Colonic mucosa (tissue), 4 donors: Measurements from ENCODE around the gene MBD5. TPM values are rescaled to one million over a fixed set of nuclear protein-coding genes. Genes with fewer than 3 reads are reported as not detected.

Experiments
- DNase-seq: peaks from one replicate; pipeline ENCODE4 v3.0.0-alpha.2; 2020
- H3K27ac ChIP-seq: fragments of 200-600 bp; one replicate; pipeline ENCODE4 v1.8.0; 2021
- H3K27me3 ChIP-seq: fragments of 200-600 bp; one replicate; pipeline ENCODE4 v1.8.0; 2021
- H3K36me3 ChIP-seq: fragments of 200-600 bp; one replicate; pipeline ENCODE4 v1.8.0; 2021
- H3K4me1 ChIP-seq: fragments of 200-600 bp; one replicate; pipeline ENCODE4 v1.8.0; 2021; ENCODE audit warnings: mild to moderate bottlenecking
- H3K4me3 ChIP-seq: fragments of 200-600 bp; one replicate; pipeline ENCODE4 v1.8.0; 2021
- H3K9ac ChIP-seq, 2 donors: one replicate each; pipeline ENCODE4 v1.7.0; 2013; ENCODE audit warnings: control low read depth in 2 of 2, low read depth in 2 of 2, low read length in 2 of 2
- H3K9me3 ChIP-seq: fragments of 200-600 bp; one replicate; pipeline ENCODE4 v1.8.0; 2021
- intact Hi-C: fragments of 100-400 bp; cut with DNase I; formaldehyde crosslinking; loops from one replicate; pipeline ENCODE4 v1.14.1; 2022
- total RNA-seq, 2 donors: library from RNA; stranded (reverse); fragmentation: NEBNext Ultra II Directional in 1 of 2; extraction: Animal tissue kit (Norgen Biotek cat#: 25700) in 1 of 2; gene quantifications; one replicate each; pipeline ENCODE4 v1.2.1, GENCODE V29; 2021
- TF ChIP-seq, protein P1 (sequence below): fragments of 200-600 bp; IDR thresholded peaks from one replicate; pipeline ENCODE4 v1.8.0; 2022; ENCODE audit warnings: antibody characterized with exemption, mild to moderate bottlenecking
- donor health status: healthy.
- donor health status: DM: no; HTN: no; CAD: no.
- donor health status: DM: no; HTN: no; CAD: no.

Gene MBD5
- total RNA-seq, 2 donors from 2014 or later = 26.7 to 29.6 TPM

DNA sequence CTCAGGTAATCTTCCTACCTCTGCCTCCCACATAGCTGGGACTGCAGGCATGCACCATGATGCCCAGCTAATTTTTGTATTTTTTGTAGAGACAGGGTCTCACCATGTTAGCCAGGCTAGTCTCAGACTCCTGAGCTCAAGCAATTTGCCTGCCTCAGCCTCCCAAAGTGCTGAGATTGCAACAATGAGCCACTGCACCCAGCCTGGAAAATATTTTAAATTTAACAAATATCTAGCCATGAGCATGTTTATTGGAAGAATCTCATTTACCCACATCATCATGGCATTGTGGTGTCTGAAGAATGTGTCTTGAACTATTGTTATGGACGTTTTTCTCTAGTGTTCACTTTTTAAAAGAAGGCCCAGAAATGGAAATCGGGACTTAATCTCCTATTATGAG is 231.8 kb downstream of the MBD5 start:
- Histone ChIP-seq H3K9ac (no peak overlapping the region), H3K4me3 (no peak overlapping the region), H3K9me3 (no peaks in the 10 kb centered on the region), H3K27ac (no peak overlapping the region), H3K36me3 (no peaks in the 10 kb centered on the region), H3K4me1 (no peaks in the 10 kb centered on the region), H3K27me3 (no peaks in the 10 kb centered on the region)
- DNase-seq = no peak
- intact Hi-C loops = no loop called here
- TF ChIP-seq, protein P1, sequence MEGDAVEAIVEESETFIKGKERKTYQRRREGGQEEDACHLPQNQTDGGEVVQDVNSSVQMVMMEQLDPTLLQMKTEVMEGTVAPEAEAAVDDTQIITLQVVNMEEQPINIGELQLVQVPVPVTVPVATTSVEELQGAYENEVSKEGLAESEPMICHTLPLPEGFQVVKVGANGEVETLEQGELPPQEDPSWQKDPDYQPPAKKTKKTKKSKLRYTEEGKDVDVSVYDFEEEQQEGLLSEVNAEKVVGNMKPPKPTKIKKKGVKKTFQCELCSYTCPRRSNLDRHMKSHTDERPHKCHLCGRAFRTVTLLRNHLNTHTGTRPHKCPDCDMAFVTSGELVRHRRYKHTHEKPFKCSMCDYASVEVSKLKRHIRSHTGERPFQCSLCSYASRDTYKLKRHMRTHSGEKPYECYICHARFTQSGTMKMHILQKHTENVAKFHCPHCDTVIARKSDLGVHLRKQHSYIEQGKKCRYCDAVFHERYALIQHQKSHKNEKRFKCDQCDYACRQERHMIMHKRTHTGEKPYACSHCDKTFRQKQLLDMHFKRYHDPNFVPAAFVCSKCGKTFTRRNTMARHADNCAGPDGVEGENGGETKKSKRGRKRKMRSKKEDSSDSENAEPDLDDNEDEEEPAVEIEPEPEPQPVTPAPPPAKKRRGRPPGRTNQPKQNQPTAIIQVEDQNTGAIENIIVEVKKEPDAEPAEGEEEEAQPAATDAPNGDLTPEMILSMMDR = no peak

DNA sequence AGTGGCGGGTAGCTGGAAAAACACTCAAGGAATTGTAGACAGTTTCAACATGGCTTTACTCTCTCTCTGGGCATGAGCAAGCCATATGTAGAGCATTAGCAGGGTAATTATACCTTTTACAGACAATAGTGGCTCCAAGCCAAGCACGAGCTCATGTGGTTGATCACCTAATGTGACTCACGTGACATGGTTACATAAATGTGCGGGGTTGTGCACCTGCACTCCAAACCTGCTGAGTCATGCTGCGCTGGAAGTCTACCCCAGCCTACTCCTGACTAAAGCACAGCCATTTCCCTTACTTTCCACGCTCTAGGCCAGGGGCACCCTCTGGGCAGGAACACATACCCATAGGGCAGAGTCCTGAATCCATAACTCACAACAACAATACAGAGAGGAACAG is 232.8 kb downstream of the MBD5 start:
- no peaks in the 10 kb centered on the region for H3K4me1 ChIP-seq
- no peaks in the 10 kb centered on the region for H3K9me3 ChIP-seq
- intact Hi-C loops = no loop called here
- H3K9ac ChIP-seq = no peak overlapping the region
- H3K27ac ChIP-seq = no peak overlapping the region
- no peaks in the 10 kb centered on the region for H3K36me3 ChIP-seq
- H3K27me3 ChIP-seq = no peaks in the 10 kb centered on the region
- no peak overlapping the region for H3K4me3 ChIP-seq
- DNase-seq = no peak
- TF ChIP-seq, protein P1 = no peak

DNA sequence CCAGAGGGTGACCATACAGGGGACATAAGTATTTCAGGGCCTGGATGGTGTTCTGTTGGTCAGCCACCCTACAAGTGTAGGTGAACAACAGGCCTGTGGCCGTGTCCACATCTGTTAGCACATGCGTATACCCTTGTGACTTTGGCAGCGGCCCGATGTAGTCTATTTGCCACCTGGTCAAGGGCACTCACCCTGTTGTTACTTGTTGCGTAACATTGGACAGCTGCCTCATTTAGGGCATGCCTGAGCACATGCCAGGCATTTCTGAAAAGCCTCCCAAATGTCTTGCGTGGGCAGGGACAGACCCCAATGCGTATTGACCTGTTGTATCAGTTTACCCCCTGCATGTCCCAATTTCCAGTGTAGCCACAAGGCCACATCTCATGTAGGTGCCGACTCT is 235.0 kb downstream of the MBD5 start:
- no peak overlapping the region for H3K4me3 ChIP-seq
- no peak overlapping the region for H3K27ac ChIP-seq
- no peaks in the 10 kb centered on the region for H3K27me3 ChIP-seq
- no peaks in the 10 kb centered on the region for H3K4me1 ChIP-seq
- intact Hi-C loops = no loop called here
- DNase-seq = no peak
- TF ChIP-seq, protein P1 = no peak
- no peaks in the 10 kb centered on the region for H3K36me3 ChIP-seq
- H3K9ac ChIP-seq = no peak overlapping the region
- H3K9me3 ChIP-seq = no peaks in the 10 kb centered on the region

DNA sequence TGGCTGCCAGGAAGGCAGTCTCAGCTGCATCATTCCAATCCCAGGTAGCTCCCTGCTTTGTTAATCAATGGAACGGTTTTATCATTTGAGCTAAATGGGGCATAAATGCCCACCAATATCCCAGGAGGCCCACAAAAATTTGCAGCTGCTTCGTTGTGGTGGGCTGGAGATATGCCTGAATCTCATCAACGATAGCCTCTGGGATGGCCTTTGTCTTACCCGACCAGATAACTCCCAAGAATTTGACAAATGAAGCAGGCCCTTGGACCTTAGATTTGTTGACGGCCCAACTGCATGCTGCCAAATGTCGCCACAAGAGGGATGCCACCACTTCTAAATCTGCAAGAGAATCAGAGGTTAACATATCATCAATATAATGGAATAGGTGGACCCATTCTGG is 236.4 kb downstream of the MBD5 start:
- H3K9me3 ChIP-seq = no peaks in the 10 kb centered on the region
- intact Hi-C loops = no loop called here
- TF ChIP-seq, protein P1 = no peak
- H3K27ac ChIP-seq = no peak overlapping the region
- H3K9ac ChIP-seq = no peak overlapping the region
- H3K4me3 ChIP-seq = no peak overlapping the region
- no peaks in the 10 kb centered on the region for H3K4me1 ChIP-seq
- no peaks in the 10 kb centered on the region for H3K27me3 ChIP-seq
- H3K36me3 ChIP-seq = no peaks in the 10 kb centered on the region
- no peak for DNase-seq

DNA sequence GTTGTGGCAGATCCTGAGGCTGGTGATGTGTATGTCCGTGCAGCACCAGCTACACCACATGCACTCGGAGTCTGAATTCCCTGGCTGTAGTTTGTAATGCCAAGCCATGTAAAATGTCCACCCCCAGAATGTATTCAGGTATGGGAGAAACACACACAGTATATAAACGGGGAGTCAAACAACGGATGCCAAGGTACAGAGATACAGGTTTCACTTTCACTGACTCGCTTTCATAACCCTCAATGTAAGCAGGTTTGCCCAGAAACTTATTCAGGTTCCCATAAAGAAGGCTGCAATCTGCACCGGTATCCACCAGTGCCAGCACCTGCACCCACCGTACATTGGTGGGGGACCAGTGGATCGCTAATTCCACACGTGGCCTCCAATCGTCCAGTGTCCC is 237.2 kb downstream of the MBD5 start:
- DNase-seq = no peak
- Histone ChIP-seq H3K9me3 (no peaks in the 10 kb centered on the region), H3K4me3 (no peak overlapping the region), H3K4me1 (no peaks in the 10 kb centered on the region), H3K9ac (no peak overlapping the region), H3K27ac (no peak overlapping the region), H3K27me3 (no peaks in the 10 kb centered on the region), H3K36me3 (no peaks in the 10 kb centered on the region)
- TF ChIP-seq, protein P1 = no peak
- intact Hi-C loops = no loop called here

DNA sequence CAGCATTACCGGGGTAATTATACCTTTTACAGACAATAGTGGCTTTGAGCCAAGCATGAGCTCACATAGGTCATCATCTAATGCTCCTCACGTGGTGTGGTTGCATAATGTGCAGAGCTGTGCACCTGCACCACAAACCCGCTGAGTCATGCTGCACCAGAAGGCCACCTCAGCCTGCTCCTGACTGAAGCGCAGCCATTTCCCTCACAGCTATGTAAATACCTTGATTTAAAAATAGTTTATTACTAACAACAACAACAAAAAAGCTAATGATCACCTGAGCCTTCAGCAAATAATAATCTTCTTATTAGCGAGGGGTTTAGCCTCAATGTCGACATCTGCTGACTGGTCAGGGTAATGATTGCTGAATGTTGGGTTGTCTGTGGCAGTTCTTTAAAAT is 238.8 kb downstream of the MBD5 start:
- intact Hi-C loops = no loop called here
- DNase-seq = no peak
- Histone ChIP-seq H3K36me3 (no peaks in the 10 kb centered on the region), H3K4me1 (no peaks in the 10 kb centered on the region), H3K4me3 (no peak overlapping the region), H3K27me3 (no peaks in the 10 kb centered on the region), H3K9me3 (no peaks in the 10 kb centered on the region), H3K27ac (no peak overlapping the region), H3K9ac (no peak overlapping the region)
- TF ChIP-seq, protein P1 = no peak
